Measurements from ENCODE around the gene GH2. TPM values are rescaled to one million over a fixed set of nuclear protein-coding genes. Genes with fewer than 3 reads are reported as not detected.

The GH2 gene
- total RNA-seq, 2 donors from 2014 or later: not detected

DNA sequence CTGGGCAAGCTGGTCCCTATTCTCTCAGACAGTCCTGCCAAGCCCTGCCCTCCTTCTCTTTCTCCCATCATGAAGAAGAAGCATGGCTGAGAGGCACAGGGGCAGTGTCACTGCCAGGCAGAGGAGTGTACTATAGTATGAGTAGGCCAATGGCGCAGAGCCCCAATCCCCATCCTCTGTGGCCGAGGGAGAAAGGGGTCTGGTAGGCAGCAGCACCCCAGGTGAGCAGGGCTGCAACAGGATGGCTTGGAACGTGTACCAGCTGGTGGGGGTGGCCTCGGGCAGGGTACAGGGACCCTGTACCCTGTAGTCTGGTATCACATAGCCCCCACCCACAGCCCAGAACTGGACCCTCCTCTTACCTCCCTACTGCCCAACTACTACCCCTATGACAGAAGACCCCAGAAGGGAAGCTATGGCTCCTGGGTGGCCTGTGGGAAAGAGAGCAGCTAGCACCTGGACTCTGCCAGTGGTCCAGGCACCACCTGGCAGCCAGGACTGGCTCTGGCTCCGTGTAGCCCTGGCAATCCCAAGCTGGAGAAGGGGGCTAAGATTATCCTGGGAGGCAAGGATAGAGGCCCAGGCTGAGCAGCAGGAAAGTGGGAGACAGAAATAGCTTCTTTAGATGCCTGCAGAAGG lies 43.7 kb downstream of the GH2 start:
- no peaks in the 10 kb centered on the region for H3K27me3 ChIP-seq
- H3K36me3 ChIP-seq: peaks cover 41% of the 10 kb centered on the region
- no peaks in the 10 kb centered on the region for H3K9me3 ChIP-seq
- H3K4me1 ChIP-seq: peaks cover 3 to 63% of the 10 kb centered on the region in 2 donors
- TF ChIP-seq, protein P1, sequence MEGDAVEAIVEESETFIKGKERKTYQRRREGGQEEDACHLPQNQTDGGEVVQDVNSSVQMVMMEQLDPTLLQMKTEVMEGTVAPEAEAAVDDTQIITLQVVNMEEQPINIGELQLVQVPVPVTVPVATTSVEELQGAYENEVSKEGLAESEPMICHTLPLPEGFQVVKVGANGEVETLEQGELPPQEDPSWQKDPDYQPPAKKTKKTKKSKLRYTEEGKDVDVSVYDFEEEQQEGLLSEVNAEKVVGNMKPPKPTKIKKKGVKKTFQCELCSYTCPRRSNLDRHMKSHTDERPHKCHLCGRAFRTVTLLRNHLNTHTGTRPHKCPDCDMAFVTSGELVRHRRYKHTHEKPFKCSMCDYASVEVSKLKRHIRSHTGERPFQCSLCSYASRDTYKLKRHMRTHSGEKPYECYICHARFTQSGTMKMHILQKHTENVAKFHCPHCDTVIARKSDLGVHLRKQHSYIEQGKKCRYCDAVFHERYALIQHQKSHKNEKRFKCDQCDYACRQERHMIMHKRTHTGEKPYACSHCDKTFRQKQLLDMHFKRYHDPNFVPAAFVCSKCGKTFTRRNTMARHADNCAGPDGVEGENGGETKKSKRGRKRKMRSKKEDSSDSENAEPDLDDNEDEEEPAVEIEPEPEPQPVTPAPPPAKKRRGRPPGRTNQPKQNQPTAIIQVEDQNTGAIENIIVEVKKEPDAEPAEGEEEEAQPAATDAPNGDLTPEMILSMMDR (IDR thresholded peaks at IDR 0.05): no peak
- H3K4me3 ChIP-seq: peak overlapping the region in 1 of 2 donors; percentile 25
- H3K27ac ChIP-seq: peak overlapping the region; percentile 90 to 95
- DNase-seq (ENCODE audit: low spot score): no peak

DNA sequence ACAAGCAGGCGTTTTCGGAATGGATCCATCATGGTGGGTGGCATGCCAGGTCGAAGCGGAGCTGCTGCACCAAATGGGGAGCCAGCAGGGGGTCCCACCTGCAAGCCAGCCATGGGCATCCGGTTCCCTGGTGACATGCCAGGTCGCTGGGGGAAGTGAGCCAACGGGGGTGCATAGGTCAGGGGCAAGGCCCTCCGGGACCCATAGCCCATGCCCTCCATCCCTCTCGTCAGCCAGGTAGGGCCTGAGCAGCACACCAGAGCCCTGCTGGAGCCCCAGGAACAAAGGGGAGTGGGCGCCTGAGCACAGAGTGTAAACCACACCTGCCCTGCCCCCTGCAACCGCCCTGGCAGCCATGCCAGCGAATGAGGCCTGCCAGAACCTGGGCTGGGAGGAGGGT lies 44.3 kb downstream of the GH2 start:
- Histone ChIP-seq H3K36me3 (peaks cover 47% of the 10 kb centered on the region), H3K27me3 (no peaks in the 10 kb centered on the region), H3K9me3 (no peaks in the 10 kb centered on the region), H3K27ac (peak overlapping the region; percentile 90 to 95), H3K4me1 (peaks cover under 1 to 63% of the 10 kb centered on the region in 2 donors), H3K4me3 (no peak overlapping the region)
- no peak for DNase-seq (ENCODE audit: low spot score)
- TF ChIP-seq, protein P1 (IDR thresholded peaks at IDR 0.05): no peak

DNA sequence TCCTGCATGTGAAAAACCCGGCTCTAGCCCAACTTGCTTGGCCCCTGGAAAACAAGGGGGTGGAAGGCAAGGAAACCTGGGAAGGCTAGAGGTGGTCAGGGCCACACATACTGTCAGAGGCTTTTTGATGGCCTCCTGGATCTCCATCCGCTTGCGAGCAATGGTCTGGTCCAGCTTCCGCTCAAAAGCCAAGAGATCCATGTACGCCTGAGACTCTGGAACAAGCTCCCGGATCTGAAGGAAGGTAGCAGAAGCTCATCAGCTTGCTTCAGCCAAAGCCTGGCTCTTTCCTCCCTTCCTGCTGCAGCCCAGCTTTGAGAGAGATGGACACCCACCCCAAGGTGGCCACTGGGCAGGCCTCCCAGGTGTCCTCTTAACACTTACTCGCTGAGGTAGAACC lies 44.9 kb downstream of the GH2 start:
- no peaks in the 10 kb centered on the region for H3K27me3 ChIP-seq
- H3K27ac ChIP-seq: peak overlapping the region; percentile 90 to 95
- H3K9me3 ChIP-seq: no peaks in the 10 kb centered on the region
- peaks cover 0 to 63% of the 10 kb centered on the region in 2 donors for H3K4me1 ChIP-seq
- H3K36me3 ChIP-seq: peaks cover 54% of the 10 kb centered on the region
- no peak overlapping the region for H3K4me3 ChIP-seq
- no peak for DNase-seq (ENCODE audit: low spot score)
- TF ChIP-seq, protein P1 (IDR thresholded peaks at IDR 0.05): no peak

DNA sequence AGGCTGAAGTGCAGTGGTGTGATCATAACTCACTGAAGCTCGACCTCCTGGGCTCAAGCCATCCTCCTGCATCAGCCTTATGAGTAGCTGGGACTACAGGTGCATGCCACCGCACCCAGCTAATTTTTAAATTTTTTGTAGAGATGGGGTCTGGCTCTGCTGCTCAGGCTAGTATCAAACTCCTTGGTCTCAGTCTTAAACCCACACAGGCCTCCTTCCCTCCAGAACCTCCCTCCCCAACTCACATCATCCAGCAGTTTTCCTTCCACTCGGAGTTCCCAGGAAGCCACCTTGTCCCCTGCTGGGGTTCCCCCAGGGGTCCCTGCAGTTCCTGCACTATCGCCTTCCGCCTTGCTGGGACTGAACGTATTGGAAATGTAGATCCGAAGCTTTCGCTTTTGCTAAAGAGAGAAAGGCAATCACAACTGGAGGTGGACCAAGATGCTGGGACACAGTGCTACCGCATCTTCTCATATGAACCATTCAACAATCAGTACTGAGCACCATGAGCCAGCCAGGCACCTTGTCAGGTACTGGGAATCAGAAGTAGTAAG lies 46.5 kb downstream of the GH2 start:
- no peak for DNase-seq (ENCODE audit: low spot score)
- no peak overlapping the region for H3K4me3 ChIP-seq
- TF ChIP-seq, protein P1 (IDR thresholded peaks at IDR 0.05): no peak
- peaks cover 70% of the 10 kb centered on the region for H3K36me3 ChIP-seq
- peak overlapping the region in 1 of 2 donors; percentile 17 for H3K27ac ChIP-seq
- H3K9me3 ChIP-seq: no peaks in the 10 kb centered on the region
- peaks cover 0 to 48% of the 10 kb centered on the region in 2 donors for H3K4me1 ChIP-seq
- H3K27me3 ChIP-seq: no peaks in the 10 kb centered on the region

DNA sequence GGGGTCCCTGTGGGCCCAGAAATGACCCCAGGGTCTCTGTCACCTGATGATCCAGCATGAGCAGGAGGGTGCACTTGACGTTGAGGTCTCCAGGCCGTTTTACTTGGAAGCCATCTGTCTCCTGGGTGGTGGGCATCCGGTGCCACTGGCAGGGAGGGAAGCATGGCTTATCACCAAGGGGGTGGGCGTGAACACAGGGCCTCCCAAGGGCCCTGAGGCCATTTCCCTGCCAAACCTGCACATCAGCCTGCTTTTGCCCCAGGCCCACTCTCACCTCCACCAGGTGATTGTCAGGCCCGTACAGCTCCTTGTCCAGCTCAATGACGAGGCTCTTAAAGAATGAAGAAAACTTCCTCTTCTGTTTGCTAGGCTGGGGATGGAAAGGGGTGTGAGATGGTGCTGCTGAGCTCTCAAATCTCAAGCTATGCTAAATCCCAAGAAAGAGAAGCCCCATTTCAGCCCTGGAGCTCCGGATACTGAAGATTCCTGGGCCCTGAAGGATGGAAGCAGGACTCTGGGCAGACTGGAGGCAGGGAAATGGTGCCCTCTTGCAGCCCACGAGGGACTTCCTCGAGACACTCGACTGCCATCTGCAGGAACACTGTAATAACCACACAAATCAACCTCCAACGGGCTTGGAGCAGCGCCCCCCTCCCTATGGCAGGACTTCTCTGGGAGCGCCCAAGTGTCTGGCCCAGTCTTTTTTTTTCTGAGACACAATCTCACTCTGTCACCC lies 47.1 kb downstream of the GH2 start:
- TF ChIP-seq, protein P1 (IDR thresholded peaks at IDR 0.05): peak in 1 of 2 donors; percentile 55
- peaks cover 76% of the 10 kb centered on the region for H3K36me3 ChIP-seq
- H3K4me3 ChIP-seq: no peak overlapping the region
- H3K9me3 ChIP-seq: no peaks in the 10 kb centered on the region
- DNase-seq (ENCODE audit: low spot score): no peak
- H3K4me1 ChIP-seq: peaks cover 0 to 43% of the 10 kb centered on the region in 2 donors
- H3K27me3 ChIP-seq: no peaks in the 10 kb centered on the region
- peak overlapping the region in 1 of 2 donors; percentile 17 for H3K27ac ChIP-seq

Measured in right atrium auricular region (tissue), 2 donors.